HepG2 (cell line): ENCODE data around the gene TEF. TPM values are rescaled to one million over a fixed set of nuclear protein-coding genes. Genes with fewer than 3 reads are reported as not detected.

Experiments used
- ATF7 ChIP-seq, 2 experiments: fragments of 450-650 bp in 1 of 2; sonication (generic) in 1 of 2; formaldehyde crosslinking in 1 of 2; IDR thresholded peaks; 2 replicates each; pipeline versions ENCODE4 v1.4.0 to v1.6.1; 2016 to 2020; ENCODE audit warnings: antibody characterized with exemption in 1 of 2, mild to moderate bottlenecking in 1 of 2, missing genetic modification reagents in 1 of 2
- GATA4 ChIP-seq: sonication (generic); IDR thresholded peaks from 2 replicates; pipeline ENCODE4 v1.6.1; 2016; ENCODE audit warnings: antibody characterized with exemption, low read depth, borderline replicate concordance
- KLF9 ChIP-seq: IDR thresholded peaks from 2 replicates; pipeline ENCODE4 v1.6.1; 2016; ENCODE audit warnings: low read depth
- KMT2B ChIP-seq: IDR thresholded peaks from 2 replicates; pipeline ENCODE4 v1.6.1; 2016; ENCODE audit warnings: missing genetic modification reagents, missing compliant biosample characterization
- MED1 ChIP-seq: sonication (generic); formaldehyde crosslinking; IDR thresholded peaks from 2 replicates; pipeline ENCODE4 v1.4.0; 2020; ENCODE audit warnings: missing genetic modification reagents
- NCOA2 ChIP-seq: sonication (generic); formaldehyde crosslinking; IDR thresholded peaks from 2 replicates; pipeline ENCODE4 v1.8.0; 2022; ENCODE audit warnings: inconsistent platforms
- NFATC3 ChIP-seq: sonication (generic); formaldehyde crosslinking; IDR thresholded peaks from 2 replicates; pipeline ENCODE4 v1.5.1; 2020; ENCODE audit warnings: mild to moderate bottlenecking, missing genetic modification reagents
- NR2F2 ChIP-seq: IDR thresholded peaks from 2 replicates; pipeline ENCODE4 v1.6.1; 2012; ENCODE audit warnings: low read depth, inconsistent platforms, borderline replicate concordance
- PITX1 ChIP-seq: sonication (generic); formaldehyde crosslinking; IDR thresholded peaks from 2 replicates; pipeline ENCODE4 v1.5.1; 2020; ENCODE audit warnings: mild to moderate bottlenecking, missing genetic modification reagents
- YEATS4 ChIP-seq: sonication (generic); formaldehyde crosslinking; IDR thresholded peaks from 2 replicates; pipeline ENCODE4 v1.4.0; 2020; ENCODE audit warnings: missing genetic modification reagents, borderline replicate concordance
- ZBTB38 ChIP-seq: sonication (generic); formaldehyde crosslinking; IDR thresholded peaks from 2 replicates; pipeline ENCODE4 v1.5.1; 2020; ENCODE audit warnings: mild to moderate bottlenecking, missing genetic modification reagents
- ZC3H4 ChIP-seq: sonication (generic); formaldehyde crosslinking; IDR thresholded peaks from 2 replicates; pipeline ENCODE4 v1.4.0; 2020; ENCODE audit warnings: missing genetic modification reagents, borderline replicate concordance
- ZFX ChIP-seq: sonication (generic); formaldehyde crosslinking; IDR thresholded peaks from 2 replicates; pipeline ENCODE4 v1.4.0; 2020; ENCODE audit warnings: mild to moderate bottlenecking, low read depth, missing genetic modification reagents, moderate library complexity
- ZMYM2 ChIP-seq: sonication (generic); formaldehyde crosslinking; IDR thresholded peaks from 2 replicates; pipeline ENCODE4 v1.8.0; 2022; ENCODE audit warnings: mild to moderate bottlenecking, missing genetic modification reagents
- ZNF207 ChIP-seq: fragments of 450-650 bp; IDR thresholded peaks from 2 replicates; pipeline ENCODE4 v1.6.1; 2016; ENCODE audit warnings: antibody characterized with exemption, borderline replicate concordance
- ZNF441 ChIP-seq: sonication (generic); formaldehyde crosslinking; IDR thresholded peaks from 2 replicates; pipeline ENCODE4 v1.7.0; 2021; ENCODE audit warnings: missing genetic modification reagents, borderline replicate concordance
- ZNF883 ChIP-seq: sonication (generic); formaldehyde crosslinking; IDR thresholded peaks from 2 replicates; pipeline ENCODE4 v1.5.1; 2020; ENCODE audit warnings: mild to moderate bottlenecking, missing genetic modification reagents; ENCODE audit errors: not compliant biosample characterization
- polyA plus RNA-seq, 8 experiments: library from polyadenylated mRNA; depleted of rRNA in 3 of 8; stranded (reverse) in 7 of 8; unstranded in 1 of 8; fragments of >200 nt; fragmentation: Illumina TruSeq in 4 of 8; extraction: Trizol in 4 of 8; gene quantifications; 2 replicates each; pipeline versions ENCODE4 v1.2.1 to v1.2.3, GENCODE V29; 2011 to 2016; ENCODE audit warnings: low read depth in 4 of 8, missing spikeins in 1 of 8, mixed read lengths in 1 of 8; ENCODE audit not compliant: insufficient read depth in 1 of 8
- total RNA-seq, 5 experiments: library from RNA; depleted of rRNA; stranded (reverse); fragments of >200 nt; fragmentation: Illumina TruSeq; extraction: Trizol; gene quantifications; 2 replicates each; pipeline ENCODE4 v1.2.3, GENCODE V29; 2016; ENCODE audit warnings: low read depth in 1 of 5
- TF ChIP-seq, protein P1 (sequence below): sonication (generic); formaldehyde crosslinking; IDR thresholded peaks from 2 replicates; pipeline ENCODE4 v1.4.0; 2020; ENCODE audit warnings: missing genetic modification reagents
- TF ChIP-seq, protein P2 (sequence below): sonication (generic); formaldehyde crosslinking; IDR thresholded peaks from 2 replicates; pipeline ENCODE4; 2020; ENCODE audit warnings: missing genetic modification reagents, mild to moderate bottlenecking, borderline replicate concordance
- TF ChIP-seq, protein P3 (sequence below), 2 experiments: IDR thresholded peaks; 2 replicates each; pipeline ENCODE4 v1.6.1; 2011 to 2012; ENCODE audit warnings: low read length in 2 of 2, borderline replicate concordance in 1 of 2, low read depth in 1 of 2, mild to moderate bottlenecking in 1 of 2, moderate library complexity in 1 of 2
- TF ChIP-seq, protein P4 (sequence below): sonication (generic); formaldehyde crosslinking; IDR thresholded peaks from 2 replicates; pipeline ENCODE4 v1.4.0; 2020; ENCODE audit warnings: mild to moderate bottlenecking, missing genetic modification reagents

Gene TEF
- total and polyA plus RNA-seq, 2 of the 13 experiments (the other 11 are each of a cell fraction or from before 2014, with no cell fraction given), result 7.6 to 11.2 TPM

DNA sequence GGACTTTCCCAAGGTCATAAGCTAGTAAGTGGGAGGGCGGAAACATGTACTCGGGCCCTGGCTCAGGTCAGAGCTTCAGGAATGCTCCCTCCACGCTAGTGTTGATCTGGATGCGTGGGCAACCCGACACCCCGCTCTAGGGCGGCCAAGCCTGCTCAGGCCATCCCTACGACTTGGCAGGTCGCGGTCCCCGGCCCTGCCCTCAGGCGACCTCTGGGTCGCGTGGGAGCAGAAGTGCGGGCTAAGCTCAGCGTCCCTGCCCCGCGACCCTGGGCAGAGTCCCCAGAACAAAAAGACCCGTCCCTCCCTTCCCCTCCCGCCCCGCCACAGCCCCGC, 781 bp upstream of the TEF start (continued):
- TF ChIP-seq, protein P1, sequence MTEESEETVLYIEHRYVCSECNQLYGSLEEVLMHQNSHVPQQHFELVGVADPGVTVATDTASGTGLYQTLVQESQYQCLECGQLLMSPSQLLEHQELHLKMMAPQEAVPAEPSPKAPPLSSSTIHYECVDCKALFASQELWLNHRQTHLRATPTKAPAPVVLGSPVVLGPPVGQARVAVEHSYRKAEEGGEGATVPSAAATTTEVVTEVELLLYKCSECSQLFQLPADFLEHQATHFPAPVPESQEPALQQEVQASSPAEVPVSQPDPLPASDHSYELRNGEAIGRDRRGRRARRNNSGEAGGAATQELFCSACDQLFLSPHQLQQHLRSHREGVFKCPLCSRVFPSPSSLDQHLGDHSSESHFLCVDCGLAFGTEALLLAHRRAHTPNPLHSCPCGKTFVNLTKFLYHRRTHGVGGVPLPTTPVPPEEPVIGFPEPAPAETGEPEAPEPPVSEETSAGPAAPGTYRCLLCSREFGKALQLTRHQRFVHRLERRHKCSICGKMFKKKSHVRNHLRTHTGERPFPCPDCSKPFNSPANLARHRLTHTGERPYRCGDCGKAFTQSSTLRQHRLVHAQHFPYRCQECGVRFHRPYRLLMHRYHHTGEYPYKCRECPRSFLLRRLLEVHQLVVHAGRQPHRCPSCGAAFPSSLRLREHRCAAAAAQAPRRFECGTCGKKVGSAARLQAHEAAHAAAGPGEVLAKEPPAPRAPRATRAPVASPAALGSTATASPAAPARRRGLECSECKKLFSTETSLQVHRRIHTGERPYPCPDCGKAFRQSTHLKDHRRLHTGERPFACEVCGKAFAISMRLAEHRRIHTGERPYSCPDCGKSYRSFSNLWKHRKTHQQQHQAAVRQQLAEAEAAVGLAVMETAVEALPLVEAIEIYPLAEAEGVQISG (CRISPR knock-in tag), result no peak; the same call in 1 of the 2 replicates
- TF ChIP-seq ZMYM2 (CRISPR knock-in tag), result no peak
- peak; percentile 71; the same call in 1 of the 2 replicates for TF ChIP-seq PITX1 (CRISPR knock-in tag)
- TF ChIP-seq, protein P2, sequence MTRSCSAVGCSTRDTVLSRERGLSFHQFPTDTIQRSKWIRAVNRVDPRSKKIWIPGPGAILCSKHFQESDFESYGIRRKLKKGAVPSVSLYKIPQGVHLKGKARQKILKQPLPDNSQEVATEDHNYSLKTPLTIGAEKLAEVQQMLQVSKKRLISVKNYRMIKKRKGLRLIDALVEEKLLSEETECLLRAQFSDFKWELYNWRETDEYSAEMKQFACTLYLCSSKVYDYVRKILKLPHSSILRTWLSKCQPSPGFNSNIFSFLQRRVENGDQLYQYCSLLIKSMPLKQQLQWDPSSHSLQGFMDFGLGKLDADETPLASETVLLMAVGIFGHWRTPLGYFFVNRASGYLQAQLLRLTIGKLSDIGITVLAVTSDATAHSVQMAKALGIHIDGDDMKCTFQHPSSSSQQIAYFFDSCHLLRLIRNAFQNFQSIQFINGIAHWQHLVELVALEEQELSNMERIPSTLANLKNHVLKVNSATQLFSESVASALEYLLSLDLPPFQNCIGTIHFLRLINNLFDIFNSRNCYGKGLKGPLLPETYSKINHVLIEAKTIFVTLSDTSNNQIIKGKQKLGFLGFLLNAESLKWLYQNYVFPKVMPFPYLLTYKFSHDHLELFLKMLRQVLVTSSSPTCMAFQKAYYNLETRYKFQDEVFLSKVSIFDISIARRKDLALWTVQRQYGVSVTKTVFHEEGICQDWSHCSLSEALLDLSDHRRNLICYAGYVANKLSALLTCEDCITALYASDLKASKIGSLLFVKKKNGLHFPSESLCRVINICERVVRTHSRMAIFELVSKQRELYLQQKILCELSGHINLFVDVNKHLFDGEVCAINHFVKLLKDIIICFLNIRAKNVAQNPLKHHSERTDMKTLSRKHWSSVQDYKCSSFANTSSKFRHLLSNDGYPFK (CRISPR knock-in tag), result 0 out of 2 replicates have a peak, but pooled peaks have one; percentile 5
- TF ChIP-seq, protein P3, sequence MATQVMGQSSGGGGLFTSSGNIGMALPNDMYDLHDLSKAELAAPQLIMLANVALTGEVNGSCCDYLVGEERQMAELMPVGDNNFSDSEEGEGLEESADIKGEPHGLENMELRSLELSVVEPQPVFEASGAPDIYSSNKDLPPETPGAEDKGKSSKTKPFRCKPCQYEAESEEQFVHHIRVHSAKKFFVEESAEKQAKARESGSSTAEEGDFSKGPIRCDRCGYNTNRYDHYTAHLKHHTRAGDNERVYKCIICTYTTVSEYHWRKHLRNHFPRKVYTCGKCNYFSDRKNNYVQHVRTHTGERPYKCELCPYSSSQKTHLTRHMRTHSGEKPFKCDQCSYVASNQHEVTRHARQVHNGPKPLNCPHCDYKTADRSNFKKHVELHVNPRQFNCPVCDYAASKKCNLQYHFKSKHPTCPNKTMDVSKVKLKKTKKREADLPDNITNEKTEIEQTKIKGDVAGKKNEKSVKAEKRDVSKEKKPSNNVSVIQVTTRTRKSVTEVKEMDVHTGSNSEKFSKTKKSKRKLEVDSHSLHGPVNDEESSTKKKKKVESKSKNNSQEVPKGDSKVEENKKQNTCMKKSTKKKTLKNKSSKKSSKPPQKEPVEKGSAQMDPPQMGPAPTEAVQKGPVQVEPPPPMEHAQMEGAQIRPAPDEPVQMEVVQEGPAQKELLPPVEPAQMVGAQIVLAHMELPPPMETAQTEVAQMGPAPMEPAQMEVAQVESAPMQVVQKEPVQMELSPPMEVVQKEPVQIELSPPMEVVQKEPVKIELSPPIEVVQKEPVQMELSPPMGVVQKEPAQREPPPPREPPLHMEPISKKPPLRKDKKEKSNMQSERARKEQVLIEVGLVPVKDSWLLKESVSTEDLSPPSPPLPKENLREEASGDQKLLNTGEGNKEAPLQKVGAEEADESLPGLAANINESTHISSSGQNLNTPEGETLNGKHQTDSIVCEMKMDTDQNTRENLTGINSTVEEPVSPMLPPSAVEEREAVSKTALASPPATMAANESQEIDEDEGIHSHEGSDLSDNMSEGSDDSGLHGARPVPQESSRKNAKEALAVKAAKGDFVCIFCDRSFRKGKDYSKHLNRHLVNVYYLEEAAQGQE (IDR thresholded peaks at IDR 0.05; ENCODE audit: borderline replicate concordance in 1 of 2, low read depth in 1 of 2, low read length in 2 of 2), result peak in 1 of 2 experiments; percentile 49; a peak in 1 of 4 replicates
- TF ChIP-seq, protein P4, sequence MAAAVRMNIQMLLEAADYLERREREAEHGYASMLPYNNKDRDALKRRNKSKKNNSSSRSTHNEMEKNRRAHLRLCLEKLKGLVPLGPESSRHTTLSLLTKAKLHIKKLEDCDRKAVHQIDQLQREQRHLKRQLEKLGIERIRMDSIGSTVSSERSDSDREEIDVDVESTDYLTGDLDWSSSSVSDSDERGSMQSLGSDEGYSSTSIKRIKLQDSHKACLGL (CRISPR knock-in tag), result 0 out of 2 replicates have a peak, but pooled peaks have one; percentile 18
- peak; percentile 52; the same call in 1 of the 2 replicates for TF ChIP-seq YEATS4 (CRISPR knock-in tag)
- TF ChIP-seq ZBTB38 (CRISPR knock-in tag), result 0 out of 2 replicates have a peak, but pooled peaks have one; percentile 26
- no peak for TF ChIP-seq NCOA2 (CRISPR knock-in tag)
- TF ChIP-seq ZNF441 (CRISPR knock-in tag), result 0 out of 2 replicates have a peak, but pooled peaks have one; percentile 7
- TF ChIP-seq MED1 (CRISPR knock-in tag), result peak; percentile 65
- no peak for TF ChIP-seq NFATC3 (CRISPR knock-in tag)
- no peak for TF ChIP-seq GATA4
- TF ChIP-seq NR2F2, result 0 out of 2 replicates have a peak, but pooled peaks have one; percentile 30
- 0 out of 2 replicates have a peak, but pooled peaks have one; percentile 33 for TF ChIP-seq ZC3H4 (CRISPR knock-in tag)
- no peak for TF ChIP-seq ZNF207
- TF ChIP-seq KMT2B (CRISPR knock-in tag), result 0 out of 2 replicates have a peak, but pooled peaks have one; percentile 8
- TF ChIP-seq KLF9, result no peak
- TF ChIP-seq ATF7 (IDR thresholded peaks at IDR 0.05), result no peak
- no peak; the same call in 1 of the 2 replicates for TF ChIP-seq ATF7 (CRISPR knock-in tag; IDR thresholded peaks at IDR 0.05)
- peak; percentile 71 for TF ChIP-seq ZFX
- no peak for TF ChIP-seq ZNF883 (CRISPR knock-in tag)
